Measurements from ENCODE around the gene SKI. TPM values are rescaled to one million over a fixed set of nuclear protein-coding genes. Genes with fewer than 3 reads are reported as not detected.
"Not testable (repeated sequence)": the region's sequence is repeated elsewhere in the genome, so short reads cannot be mapped to it uniquely, and the experiment has no call there.

Gene SKI
- total RNA-seq, 1 donor from 2014 or later = 90.0 TPM

- no peaks in the 10 kb centered on the region for H3K9me3 ChIP-seq
- H3K4me1 ChIP-seq = peaks cover 93% of the 10 kb centered on the region
- TF ChIP-seq CTCF (IDR thresholded peaks at IDR 0.05) = no peak
- intact Hi-C loops (cut with DNase I) = no loop called here
- DNase-seq = no peak
- H3K27ac ChIP-seq = peak overlapping the region; percentile 46
- ATAC-seq = no peak
- H3K27me3 ChIP-seq (ENCODE audit: low read depth) = no peaks in the 10 kb centered on the region
- H3K4me3 ChIP-seq = no peak overlapping the region
- no peaks in the 10 kb centered on the region for H3K36me3 ChIP-seq
These were observed 64.8 kb downstream of the SKI start for GRCh38 chr1:2292725-2293450.

GRCh38 chr1:2294033-2294724, 66.1 kb downstream of the SKI start:
- peaks cover 93% of the 10 kb centered on the region for H3K4me1 ChIP-seq
- peak overlapping the region; percentile 31 for H3K27ac ChIP-seq
- DNase-seq = no peak
- intact Hi-C loops (cut with DNase I) = no loop called here
- TF ChIP-seq CTCF (IDR thresholded peaks at IDR 0.05) = no peak
- no peak for ATAC-seq
- no peak overlapping the region for H3K4me3 ChIP-seq
- H3K27me3 ChIP-seq (ENCODE audit: low read depth) = no peaks in the 10 kb centered on the region
- H3K36me3 ChIP-seq = no peaks in the 10 kb centered on the region
- H3K9me3 ChIP-seq = no peaks in the 10 kb centered on the region

- intact Hi-C loops (cut with DNase I) = no loop called here
- Histone ChIP-seq H3K9me3 (no peaks in the 10 kb centered on the region), H3K4me1 (peaks cover 93% of the 10 kb centered on the region), H3K27ac (peak overlapping the region; percentile 31), H3K36me3 (no peaks in the 10 kb centered on the region), H3K27me3 (ENCODE audit: low read depth) (no peaks in the 10 kb centered on the region), H3K4me3 (no peak overlapping the region)
- ATAC-seq (no peak), DNase-seq (no peak)
- no peak for TF ChIP-seq CTCF (IDR thresholded peaks at IDR 0.05)
These were observed 66.6 kb downstream of the SKI start for GRCh38 chr1:2294725-2295078.

- no peak for TF ChIP-seq CTCF (IDR thresholded peaks at IDR 0.05)
- Histone ChIP-seq H3K4me3 (no peak overlapping the region), H3K27ac (no peak overlapping the region), H3K4me1 (peaks cover 93% of the 10 kb centered on the region), H3K36me3 (no peaks in the 10 kb centered on the region), H3K9me3 (no peaks in the 10 kb centered on the region), H3K27me3 (ENCODE audit: low read depth) (no peaks in the 10 kb centered on the region)
- ATAC-seq = no peak
- intact Hi-C loops (cut with DNase I) = no loop called here
- DNase-seq = no peak
These were observed 67.4 kb downstream of the SKI start for GRCh38 chr1:2295526-2295925.

- H3K36me3 ChIP-seq; H3K9me3 ChIP-seq; ATAC-seq; H3K27me3 ChIP-seq (ENCODE audit: low read depth); DNase-seq; intact Hi-C loops (cut with DNase I); H3K27ac ChIP-seq; H3K4me3 ChIP-seq: not testable (repeated sequence)
- H3K4me1 ChIP-seq = peaks cover 93% of the 10 kb centered on the region
These were observed 68.1 kb downstream of the SKI start for GRCh38 chr1:2296211-2296610.

GRCh38 chr1:2296614-2297013, 68.5 kb downstream of the SKI start:
- H3K36me3 ChIP-seq = no peaks in the 10 kb centered on the region
- no peaks in the 10 kb centered on the region for H3K27me3 ChIP-seq (ENCODE audit: low read depth)
- DNase-seq = no peak
- intact Hi-C loops (cut with DNase I) = no loop called here
- no peak overlapping the region for H3K27ac ChIP-seq
- no peak overlapping the region for H3K4me3 ChIP-seq
- H3K4me1 ChIP-seq = peaks cover 93% of the 10 kb centered on the region
- no peak for ATAC-seq
- no peak for TF ChIP-seq CTCF (IDR thresholded peaks at IDR 0.05)
- H3K9me3 ChIP-seq = no peaks in the 10 kb centered on the region

All from lower lobe of right lung (tissue), 2 donors.